PC-9 (cell line): ENCODE measurements around the gene EPHA4. TPM values are rescaled to one million over a fixed set of nuclear protein-coding genes. Genes with fewer than 3 reads are reported as not detected.

ENCODE experiments used
- BruUV-seq: library from RNA; stranded (reverse); fragments of 400-500 nt; replicated peaks from 2 replicates; lab custom pipeline; 2021; lab: Mats Ljungman, UMichigan
- CTCF ChIA-PET: fragments of 300-600 bp; sonication (Branson Sonifier 250); formaldehyde crosslinking; loops from one replicate; lab custom pipeline; 2022; ENCODE audit warnings: antibody characterized with exemption; lab: Charles Lee
- POLR2A ChIA-PET: fragments of 300-600 bp; sonication (Branson Sonifier 250); formaldehyde crosslinking; loops from one replicate; lab custom pipeline; 2022; ENCODE audit warnings: antibody characterized with exemption; ENCODE audit not compliant: unreplicated experiment; lab: Charles Lee
- DNase-seq, 2 experiments: peaks; one replicate each; pipeline versions ENCODE4 v3.0.0 to v3.0.0-alpha.2; 2015 to 2022; ENCODE audit warnings: mixed read lengths in 1 of 2
- H2AFZ ChIP-seq: fragments of 200-600 bp; sonication (generic); 2 replicates; pipeline ENCODE4 v1.8.1; 2017; ENCODE audit warnings: antibody characterized with exemption
- H3F3A ChIP-seq: fragments of 200-600 bp; sonication (generic); 2 replicates; pipeline ENCODE4 v1.8.1; 2017; ENCODE audit warnings: antibody characterized with exemption, mild to moderate bottlenecking, low read depth; ENCODE audit not compliant: insufficient read depth
- H3K27ac ChIP-seq: fragments of 200-600 bp; sonication (generic); 2 replicates; pipeline ENCODE4 v1.6.1; 2016; ENCODE audit warnings: mixed run types
- H3K27me3 ChIP-seq: fragments of 200-600 bp; sonication (generic); 2 replicates; pipeline ENCODE4 v1.6.1; 2016; ENCODE audit warnings: low read depth, mixed run types; ENCODE audit not compliant: insufficient read depth
- H3K36me3 ChIP-seq: fragments of 200-600 bp; sonication (generic); 2 replicates; pipeline ENCODE4 v1.6.1; 2016; ENCODE audit warnings: low read depth, mixed run types
- H3K4me1 ChIP-seq: fragments of 200-600 bp; sonication (generic); replicated peaks from 2 replicates; pipeline ENCODE4 v1.6.1; 2016; ENCODE audit warnings: mixed run types; ENCODE audit not compliant: insufficient read depth
- H3K4me2 ChIP-seq: fragments of 200-600 bp; sonication (generic); 2 replicates; pipeline ENCODE4 v1.6.1; 2017; ENCODE audit warnings: mixed run types
- H3K4me3 ChIP-seq: fragments of 200-600 bp; sonication (generic); 2 replicates; pipeline ENCODE4 v1.6.1; 2016; ENCODE audit warnings: mixed run types
- H3K79me2 ChIP-seq: fragments of 200-600 bp; sonication (generic); 2 replicates; pipeline ENCODE4 v1.6.1; 2017; ENCODE audit warnings: low read depth, mixed run types
- H3K9me2 ChIP-seq: fragments of 200-600 bp; sonication (generic); 2 replicates; pipeline ENCODE4 v1.8.1; 2017; ENCODE audit warnings: mild to moderate bottlenecking; ENCODE audit not compliant: insufficient read depth
- H3K9me3 ChIP-seq: fragments of 200-600 bp; sonication (generic); 2 replicates; pipeline ENCODE4 v1.8.1; 2016; ENCODE audit warnings: low read depth; ENCODE audit not compliant: insufficient read depth
- H4K20me1 ChIP-seq: fragments of 200-600 bp; sonication (generic); 2 replicates; pipeline ENCODE4 v1.8.1; 2017; ENCODE audit not compliant: insufficient read depth
- CTCF ChIP-seq: fragments of 200-600 bp; sonication (generic); conservative IDR thresholded peaks from 2 replicates; pipeline ENCODE4 v1.6.1; 2017; ENCODE audit warnings: mixed run types, antibody characterized with exemption, mild to moderate bottlenecking, moderate library complexity
- EZH2 ChIP-seq: fragments of 200-600 bp; sonication (generic); IDR thresholded peaks from 2 replicates; pipeline ENCODE4 v1.8.0; 2017; ENCODE audit warnings: antibody characterized with exemption, low read depth
- intact Hi-C: fragments of 100-400 bp; cut with micrococcal nuclease; formaldehyde crosslinking; loops from one replicate; pipeline ENCODE4 v1.10.0; 2022; ENCODE audit not compliant: unreplicated experiment
- total RNA-seq: library from RNA; stranded (reverse); gene quantifications from 2 replicates; pipeline ENCODE4 v1.2.3, GENCODE V29; 2021

Gene EPHA4
- total RNA-seq, 1 experiment from 2014 or later: 10.6 TPM

GRCh38 chr2:221455214-221455613 is 116.9 kb downstream of the EPHA4 start:
- no peaks in the 10 kb centered on the region for H4K20me1 ChIP-seq
- CTCF ChIA-PET: no interaction called here
- H3K36me3 ChIP-seq: no peaks in the 10 kb centered on the region
- no TSS peak for BruUV-seq
- H3K27ac ChIP-seq: no peak overlapping the region
- intact Hi-C loops: no loop called here
- H3K9me2 ChIP-seq: no peaks in the 10 kb centered on the region
- no peaks in the 10 kb centered on the region for H3K4me1 ChIP-seq
- no peaks in the 10 kb centered on the region for H3K9me3 ChIP-seq
- H3K79me2 ChIP-seq: no peaks in the 10 kb centered on the region
- no peak for TF ChIP-seq EZH2
- POLR2A ChIA-PET: no interaction called here
- no peaks in the 10 kb centered on the region for H3K27me3 ChIP-seq
- no peaks in the 10 kb centered on the region for H3F3A ChIP-seq
- H3K4me3 ChIP-seq: no peak overlapping the region
- no peak overlapping the region for H2AFZ ChIP-seq
- no peak for DNase-seq
- H3K4me2 ChIP-seq: no peak overlapping the region

- ChIA-PET CTCF (no interaction called here), POLR2A (no interaction called here)
- H3K36me3 ChIP-seq: no peaks in the 10 kb centered on the region
- BruUV-seq: no TSS peak
- no peak for DNase-seq
- intact Hi-C loops: no loop called here
- H3K4me2 ChIP-seq: no peak overlapping the region
- H3K27ac ChIP-seq: no peak overlapping the region
- no peaks in the 10 kb centered on the region for H3K9me2 ChIP-seq
- H3K9me3 ChIP-seq: no peaks in the 10 kb centered on the region
- peaks cover 2% of the 10 kb centered on the region for H3K4me1 ChIP-seq
- TF ChIP-seq CTCF (no peak), EZH2 (no peak)
- H3F3A ChIP-seq: peaks cover 2% of the 10 kb centered on the region; the same call in 1 of the 2 replicates
- no peaks in the 10 kb centered on the region for H4K20me1 ChIP-seq
- no peaks in the 10 kb centered on the region for H3K79me2 ChIP-seq
- no peaks in the 10 kb centered on the region for H3K27me3 ChIP-seq
- no peak overlapping the region for H3K4me3 ChIP-seq
- H2AFZ ChIP-seq: no peak overlapping the region
Observed at GRCh38 chr2:221454459-221455105, 117.5 kb downstream of the EPHA4 start.

- Histone ChIP-seq H3K27ac (no peak overlapping the region), H3F3A (peaks cover 20% of the 10 kb centered on the region), H3K4me1 (peaks cover 24% of the 10 kb centered on the region), H2AFZ (no peak overlapping the region), H4K20me1 (no peaks in the 10 kb centered on the region), H3K27me3 (no peaks in the 10 kb centered on the region), H3K9me3 (no peaks in the 10 kb centered on the region), H3K9me2 (no peaks in the 10 kb centered on the region), H3K36me3 (no peaks in the 10 kb centered on the region), H3K4me3 (no peak overlapping the region), H3K79me2 (no peaks in the 10 kb centered on the region), H3K4me2 (no peak overlapping the region)
- TF ChIP-seq EZH2 (no peak), CTCF (no peak)
- no peak for DNase-seq
- intact Hi-C loops: no loop called here
- ChIA-PET POLR2A (no interaction called here), CTCF (no interaction called here)
- no TSS peak for BruUV-seq
Observed at GRCh38 chr2:221451862-221452788, 120.0 kb downstream of the EPHA4 start.
